ENCODE measurements around the gene LRRC45.

The LRRC45 gene

DNA sequence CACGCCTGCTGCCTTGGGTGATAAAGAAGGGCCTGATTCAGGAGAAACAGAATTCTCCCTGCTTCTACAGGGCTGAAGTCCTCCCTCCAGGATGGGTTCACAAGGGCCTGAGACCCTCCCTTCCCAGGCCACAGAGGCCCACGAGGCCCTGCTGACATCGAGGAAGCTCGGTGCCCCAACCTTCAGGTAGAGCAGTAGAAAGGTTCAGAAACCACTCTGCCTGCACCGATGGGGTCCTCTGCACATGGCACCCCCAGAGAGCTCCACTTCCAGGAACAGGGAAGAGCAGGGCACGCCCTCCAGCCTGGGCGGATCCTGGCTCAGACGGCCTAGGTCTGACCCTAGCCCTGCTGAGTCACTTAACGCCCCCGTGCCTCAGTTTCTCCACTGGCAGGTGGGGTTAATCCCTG, 1.2 kb upstream of the LRRC45 start:
- TF ChIP-seq, protein P1, sequence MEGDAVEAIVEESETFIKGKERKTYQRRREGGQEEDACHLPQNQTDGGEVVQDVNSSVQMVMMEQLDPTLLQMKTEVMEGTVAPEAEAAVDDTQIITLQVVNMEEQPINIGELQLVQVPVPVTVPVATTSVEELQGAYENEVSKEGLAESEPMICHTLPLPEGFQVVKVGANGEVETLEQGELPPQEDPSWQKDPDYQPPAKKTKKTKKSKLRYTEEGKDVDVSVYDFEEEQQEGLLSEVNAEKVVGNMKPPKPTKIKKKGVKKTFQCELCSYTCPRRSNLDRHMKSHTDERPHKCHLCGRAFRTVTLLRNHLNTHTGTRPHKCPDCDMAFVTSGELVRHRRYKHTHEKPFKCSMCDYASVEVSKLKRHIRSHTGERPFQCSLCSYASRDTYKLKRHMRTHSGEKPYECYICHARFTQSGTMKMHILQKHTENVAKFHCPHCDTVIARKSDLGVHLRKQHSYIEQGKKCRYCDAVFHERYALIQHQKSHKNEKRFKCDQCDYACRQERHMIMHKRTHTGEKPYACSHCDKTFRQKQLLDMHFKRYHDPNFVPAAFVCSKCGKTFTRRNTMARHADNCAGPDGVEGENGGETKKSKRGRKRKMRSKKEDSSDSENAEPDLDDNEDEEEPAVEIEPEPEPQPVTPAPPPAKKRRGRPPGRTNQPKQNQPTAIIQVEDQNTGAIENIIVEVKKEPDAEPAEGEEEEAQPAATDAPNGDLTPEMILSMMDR (IDR thresholded peaks at IDR 0.05): no peak
- peaks cover 2% of the 10 kb centered on the region for H3K79me2 ChIP-seq
- no peaks in the 10 kb centered on the region for H3K9me3 ChIP-seq (ENCODE audit: control insufficient read depth, low read length)
- H2AFZ ChIP-seq: peak overlapping the region; percentile 85
- no peaks in the 10 kb centered on the region for H3K27me3 ChIP-seq (ENCODE audit: control insufficient read depth, insufficient read depth, low read length)
- H3K4me1 ChIP-seq: peaks cover 16% of the 10 kb centered on the region
- H3K4me2 ChIP-seq (ENCODE audit: low read length): peak overlapping the region; percentile 58
- peak overlapping the region; percentile 78 for H3K4me3 ChIP-seq (ENCODE audit: low read depth, low read length)
- peak overlapping the region; percentile 21 for H3K9ac ChIP-seq
- no peaks in the 10 kb centered on the region for H3K36me3 ChIP-seq (ENCODE audit: control insufficient read depth, insufficient read depth, low read length)
- H3K27ac ChIP-seq: no peak overlapping the region

DNA sequence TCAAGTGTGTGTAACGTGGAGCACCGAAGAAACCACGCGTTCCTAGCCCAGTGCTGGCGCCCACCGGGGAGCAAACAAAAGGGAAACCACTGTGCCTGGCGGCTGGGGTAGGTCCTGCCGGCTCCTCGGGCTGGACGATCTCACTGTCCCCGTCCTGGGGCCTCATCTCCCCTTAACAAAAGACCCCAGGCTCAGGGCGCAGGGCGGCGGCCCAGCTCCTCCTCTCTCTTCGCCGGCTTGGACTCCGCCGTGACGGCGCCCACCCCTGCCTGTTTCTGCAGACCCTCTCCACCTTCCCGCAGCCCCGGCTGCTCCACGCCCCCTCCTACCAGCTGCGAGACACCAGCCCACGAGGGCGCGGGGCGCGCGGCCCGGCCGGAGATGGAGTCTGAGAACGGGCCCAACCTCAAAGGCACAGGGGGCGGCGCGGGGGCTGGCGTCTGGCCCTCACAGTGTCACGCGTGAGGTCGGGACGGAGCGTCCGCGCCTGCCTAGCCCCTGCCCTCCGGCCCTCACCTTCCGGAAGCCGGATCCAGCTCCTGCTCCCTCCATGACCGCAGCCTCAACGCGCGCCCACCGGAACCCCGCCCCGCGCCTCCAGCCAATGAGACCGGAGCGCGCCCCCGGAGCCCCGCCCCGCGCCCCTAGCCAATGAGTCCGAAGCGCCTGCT, 660 bp upstream of the LRRC45 start, which contains the start of gene CENPX:
Gene CENPX, minus strand, starts transcription at position 569 of the 671 bp plus-strand sequence. Its CDS starts 17 bp downstream, at position 552.
- H3K4me3 ChIP-seq (ENCODE audit: low read depth, low read length): peak within 1 kb of the TSS; percentile 78
- no peaks in the 10 kb centered on the region for H3K27me3 ChIP-seq (ENCODE audit: control insufficient read depth, insufficient read depth, low read length)
- peak within 1 kb of the TSS; percentile 24 for H3K27ac ChIP-seq
- H3K36me3 ChIP-seq (ENCODE audit: control insufficient read depth, insufficient read depth, low read length): no peaks in the 10 kb centered on the region
- H3K4me1 ChIP-seq: peaks cover 16% of the 10 kb centered on the region
- H2AFZ ChIP-seq: peak within 1 kb of the TSS; percentile 88
- peaks cover 2% of the 10 kb centered on the region for H3K79me2 ChIP-seq
- H3K4me2 ChIP-seq (ENCODE audit: low read length): peak within 1 kb of the TSS; percentile 95
- H3K9me3 ChIP-seq (ENCODE audit: control insufficient read depth, low read length): no peaks in the 10 kb centered on the region
- TF ChIP-seq, protein P1 (IDR thresholded peaks at IDR 0.05): no peak
- H3K9ac ChIP-seq: peak within 1 kb of the TSS; percentile 43

DNA sequence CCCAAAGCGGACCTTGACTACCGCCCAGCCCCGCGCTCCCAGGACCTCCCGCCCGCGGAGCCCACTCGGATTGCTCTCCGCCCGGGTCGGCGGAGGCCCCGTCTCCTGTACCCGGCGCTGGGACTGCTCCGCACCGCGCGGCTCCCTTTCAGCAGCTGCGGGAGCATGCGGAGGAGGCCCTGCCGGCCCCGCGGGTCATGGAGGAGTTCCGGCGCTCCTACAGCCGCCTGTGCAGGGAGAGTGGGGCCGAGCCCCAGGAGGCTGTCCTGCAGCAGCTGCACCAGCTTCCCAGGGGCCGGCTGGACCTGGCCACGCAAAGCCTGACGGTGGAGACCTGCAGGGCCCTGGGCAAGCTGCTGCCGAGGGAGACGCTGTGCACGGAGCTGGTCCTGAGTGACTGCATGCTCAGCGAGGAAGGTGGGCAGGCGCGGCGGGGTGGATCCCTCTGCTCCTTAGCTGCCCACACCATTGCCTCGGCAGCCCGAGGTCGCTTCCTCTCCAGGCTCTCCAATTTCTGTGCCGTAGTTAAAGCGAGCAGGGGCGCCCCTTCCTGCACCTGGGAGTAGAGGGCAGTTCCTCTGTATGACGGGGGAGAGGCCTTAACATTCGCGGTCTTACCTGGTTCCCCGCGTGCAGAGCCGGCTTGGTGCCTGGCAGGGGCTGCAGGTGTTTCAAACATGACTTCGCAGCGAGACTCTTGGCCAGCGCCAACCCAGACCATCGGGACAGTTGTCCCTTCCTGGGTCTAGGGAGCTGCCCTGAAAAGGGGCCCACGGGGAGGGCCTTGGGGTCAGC, 539 bp downstream of the LRRC45 start:
- Histone ChIP-seq H3K36me3 (ENCODE audit: control insufficient read depth, insufficient read depth, low read length) (no peaks in the 10 kb centered on the region), H3K27me3 (ENCODE audit: control insufficient read depth, insufficient read depth, low read length) (no peaks in the 10 kb centered on the region), H3K4me1 (peaks cover 16% of the 10 kb centered on the region), H3K4me3 (ENCODE audit: low read depth, low read length) (peak overlapping the region; percentile 78), H3K27ac (no peak overlapping the region), H3K9ac (peak overlapping the region; percentile 43), H3K79me2 (peaks cover 2% of the 10 kb centered on the region), H2AFZ (peak overlapping the region; percentile 88), H3K4me2 (ENCODE audit: low read length) (peak overlapping the region; percentile 95), H3K9me3 (ENCODE audit: control insufficient read depth, low read length) (no peaks in the 10 kb centered on the region)
- TF ChIP-seq, protein P1 (IDR thresholded peaks at IDR 0.05): no peak

DNA sequence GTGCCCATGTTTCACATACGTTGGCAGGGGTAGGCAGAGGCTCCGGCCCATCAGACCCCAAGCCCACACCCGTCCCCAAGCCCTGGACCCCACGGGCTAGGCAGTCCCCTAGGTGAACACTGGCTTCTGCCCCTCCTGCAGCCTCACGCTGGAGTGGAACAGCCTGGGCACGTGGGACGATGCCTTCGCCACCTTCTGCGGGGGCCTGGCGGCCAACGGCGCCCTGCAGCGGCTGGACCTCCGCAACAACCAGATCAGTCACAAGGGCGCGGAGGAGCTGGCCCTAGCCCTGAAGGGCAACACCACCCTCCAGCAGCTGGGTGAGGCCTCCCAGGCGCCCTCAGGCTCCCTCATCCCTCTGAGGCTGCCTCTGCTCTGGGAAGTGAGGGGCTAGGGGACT, 1.8 kb downstream of the LRRC45 start:
- TF ChIP-seq, protein P1 (IDR thresholded peaks at IDR 0.05): no peak
- H3K9me3 ChIP-seq (ENCODE audit: control insufficient read depth, low read length): no peaks in the 10 kb centered on the region

More for the DNA sequence above, 1.8 kb downstream of the LRRC45 start:
- H3K27me3 ChIP-seq (ENCODE audit: control insufficient read depth, insufficient read depth, low read length): no peaks in the 10 kb centered on the region
- peaks cover 2% of the 10 kb centered on the region for H3K79me2 ChIP-seq
- no peak overlapping the region for H3K27ac ChIP-seq
- H3K4me1 ChIP-seq: peaks cover 16% of the 10 kb centered on the region
- H2AFZ ChIP-seq: no peak overlapping the region
- H3K9ac ChIP-seq: no peak overlapping the region
- H3K4me3 ChIP-seq (ENCODE audit: low read depth, low read length): no peak overlapping the region
- H3K4me2 ChIP-seq (ENCODE audit: low read length): no peak overlapping the region
- no peaks in the 10 kb centered on the region for H3K36me3 ChIP-seq (ENCODE audit: control insufficient read depth, insufficient read depth, low read length)
